GM12875 (cell line): ENCODE results near the gene RASSF7.

Experiments used
- H3K4me3 ChIP-seq: one replicate; pipeline ENCODE4 v1.5.1; 2011; ENCODE audit warnings: low read depth, low read length, control low read depth
- TF ChIP-seq, protein P1 (sequence below): IDR thresholded peaks from 2 replicates; pipeline ENCODE4 v1.5.1; 2011; ENCODE audit warnings: low read depth, mild to moderate bottlenecking, control low read depth, inconsistent platforms, low read length, moderate library complexity, borderline replicate concordance; ENCODE audit not compliant: insufficient read depth

The RASSF7 gene

GRCh38 chr11:579830-580601 lies 19.2 kb downstream of the RASSF7 start:
- no peak overlapping the region for H3K4me3 ChIP-seq
- TF ChIP-seq, protein P1, sequence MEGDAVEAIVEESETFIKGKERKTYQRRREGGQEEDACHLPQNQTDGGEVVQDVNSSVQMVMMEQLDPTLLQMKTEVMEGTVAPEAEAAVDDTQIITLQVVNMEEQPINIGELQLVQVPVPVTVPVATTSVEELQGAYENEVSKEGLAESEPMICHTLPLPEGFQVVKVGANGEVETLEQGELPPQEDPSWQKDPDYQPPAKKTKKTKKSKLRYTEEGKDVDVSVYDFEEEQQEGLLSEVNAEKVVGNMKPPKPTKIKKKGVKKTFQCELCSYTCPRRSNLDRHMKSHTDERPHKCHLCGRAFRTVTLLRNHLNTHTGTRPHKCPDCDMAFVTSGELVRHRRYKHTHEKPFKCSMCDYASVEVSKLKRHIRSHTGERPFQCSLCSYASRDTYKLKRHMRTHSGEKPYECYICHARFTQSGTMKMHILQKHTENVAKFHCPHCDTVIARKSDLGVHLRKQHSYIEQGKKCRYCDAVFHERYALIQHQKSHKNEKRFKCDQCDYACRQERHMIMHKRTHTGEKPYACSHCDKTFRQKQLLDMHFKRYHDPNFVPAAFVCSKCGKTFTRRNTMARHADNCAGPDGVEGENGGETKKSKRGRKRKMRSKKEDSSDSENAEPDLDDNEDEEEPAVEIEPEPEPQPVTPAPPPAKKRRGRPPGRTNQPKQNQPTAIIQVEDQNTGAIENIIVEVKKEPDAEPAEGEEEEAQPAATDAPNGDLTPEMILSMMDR, result no peak

DNA sequence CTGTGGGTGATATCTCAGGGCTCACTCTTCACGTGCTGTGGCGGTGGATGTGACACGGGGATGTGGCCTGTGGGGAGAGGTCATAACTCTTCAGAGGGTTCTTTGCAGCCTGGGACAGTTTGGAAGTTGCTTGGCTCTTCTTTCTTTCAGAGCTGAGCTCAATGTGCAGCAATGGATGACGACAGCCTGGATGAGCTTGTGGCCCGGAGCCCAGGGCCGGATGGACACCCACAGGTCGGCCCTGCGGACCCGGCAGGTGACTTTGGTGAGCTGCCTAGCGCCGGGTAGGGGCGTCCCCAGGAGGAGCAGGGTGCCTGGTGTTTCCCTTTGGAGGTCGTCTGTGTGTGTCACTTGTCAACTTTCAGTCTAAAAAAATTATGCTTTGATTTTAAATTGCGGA lies 20.6 kb downstream of the RASSF7 start:
- TF ChIP-seq, protein P1, result no peak
- no peak overlapping the region for H3K4me3 ChIP-seq

- TF ChIP-seq, protein P1, result no peak
- H3K4me3 ChIP-seq, result no peak overlapping the region
Measured at GRCh38 chr11:581752-582151, 21.0 kb downstream of the RASSF7 start.

GRCh38 chr11:584287-584686 lies 23.5 kb downstream of the RASSF7 start:
- H3K4me3 ChIP-seq, result no peak overlapping the region
- TF ChIP-seq, protein P1, result no peak

GRCh38 chr11:586376-587316 lies 25.9 kb downstream of the RASSF7 start:
- no peak overlapping the region for H3K4me3 ChIP-seq
- TF ChIP-seq, protein P1, result no peak

GRCh38 chr11:587546-587945 lies 26.8 kb downstream of the RASSF7 start:
- TF ChIP-seq, protein P1, result no peak
- no peak overlapping the region for H3K4me3 ChIP-seq
